HG03521 (cell line): ENCODE data around the gene ABCB8.
"Not testable (repeated sequence)": the region's sequence is repeated elsewhere in the genome, so short reads cannot be mapped to it uniquely, and the experiment has no call there.

ENCODE experiments used
- ATAC-seq: cut with Tn5 transposase; IDR thresholded peaks from one replicate; pipeline ENCODE4 v1.9.1; 2021; ENCODE audit warnings: mild to moderate bottlenecking, moderate library complexity; ENCODE audit not compliant: unreplicated experiment

The ABCB8 gene

DNA sequence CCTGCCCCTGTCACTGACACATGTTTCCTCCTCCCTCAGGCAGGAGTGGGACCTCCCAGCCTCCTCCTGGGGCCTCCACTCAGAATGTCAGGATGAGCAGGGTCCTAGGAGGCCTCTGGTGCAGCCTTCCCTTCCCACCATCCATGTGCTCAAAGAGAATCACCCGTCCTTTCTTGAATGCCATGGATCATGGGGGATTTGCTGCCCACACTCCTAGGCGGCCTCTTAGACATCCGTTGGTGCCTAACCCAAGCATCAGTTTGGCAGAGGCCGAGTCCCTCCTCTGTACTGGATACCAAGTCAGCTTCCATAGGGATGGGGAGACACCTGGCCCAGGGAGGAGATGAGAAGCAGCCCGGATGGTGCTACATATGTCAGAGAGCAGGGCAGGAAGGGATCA, 30.4 kb upstream of the ABCB8 start:
- ATAC-seq = no peak

DNA sequence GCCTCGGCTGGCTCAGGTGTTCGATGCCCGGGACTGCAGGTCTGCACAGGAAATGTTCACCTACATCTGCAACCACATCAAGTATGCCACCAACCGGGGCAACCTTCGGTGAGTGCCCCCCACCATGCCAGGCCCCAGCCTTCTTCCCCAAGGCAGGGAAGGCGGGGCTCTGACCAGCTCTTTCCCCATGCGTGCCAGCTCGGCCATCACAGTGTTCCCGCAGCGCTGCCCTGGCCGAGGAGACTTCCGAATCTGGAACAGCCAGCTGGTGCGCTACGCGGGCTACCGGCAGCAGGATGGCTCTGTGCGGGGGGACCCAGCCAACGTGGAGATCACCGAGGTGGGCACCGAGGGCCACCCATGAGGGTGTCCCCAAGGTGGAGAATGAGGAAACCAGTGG, 29.9 kb upstream of the ABCB8 start:
- ATAC-seq = no peak

DNA sequence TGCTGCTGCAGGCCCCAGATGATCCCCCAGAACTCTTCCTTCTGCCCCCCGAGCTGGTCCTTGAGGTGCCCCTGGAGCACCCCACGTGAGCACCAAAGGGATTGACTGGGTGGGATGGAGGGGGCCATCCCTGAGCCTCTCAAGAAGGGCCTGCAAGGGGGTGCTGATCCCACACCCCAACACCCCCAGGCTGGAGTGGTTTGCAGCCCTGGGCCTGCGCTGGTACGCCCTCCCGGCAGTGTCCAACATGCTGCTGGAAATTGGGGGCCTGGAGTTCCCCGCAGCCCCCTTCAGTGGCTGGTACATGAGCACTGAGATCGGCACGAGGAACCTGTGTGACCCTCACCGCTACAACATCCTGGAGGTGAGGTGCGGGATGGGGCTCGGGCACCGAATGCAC, 29.2 kb upstream of the ABCB8 start:
- ATAC-seq = no peak

DNA sequence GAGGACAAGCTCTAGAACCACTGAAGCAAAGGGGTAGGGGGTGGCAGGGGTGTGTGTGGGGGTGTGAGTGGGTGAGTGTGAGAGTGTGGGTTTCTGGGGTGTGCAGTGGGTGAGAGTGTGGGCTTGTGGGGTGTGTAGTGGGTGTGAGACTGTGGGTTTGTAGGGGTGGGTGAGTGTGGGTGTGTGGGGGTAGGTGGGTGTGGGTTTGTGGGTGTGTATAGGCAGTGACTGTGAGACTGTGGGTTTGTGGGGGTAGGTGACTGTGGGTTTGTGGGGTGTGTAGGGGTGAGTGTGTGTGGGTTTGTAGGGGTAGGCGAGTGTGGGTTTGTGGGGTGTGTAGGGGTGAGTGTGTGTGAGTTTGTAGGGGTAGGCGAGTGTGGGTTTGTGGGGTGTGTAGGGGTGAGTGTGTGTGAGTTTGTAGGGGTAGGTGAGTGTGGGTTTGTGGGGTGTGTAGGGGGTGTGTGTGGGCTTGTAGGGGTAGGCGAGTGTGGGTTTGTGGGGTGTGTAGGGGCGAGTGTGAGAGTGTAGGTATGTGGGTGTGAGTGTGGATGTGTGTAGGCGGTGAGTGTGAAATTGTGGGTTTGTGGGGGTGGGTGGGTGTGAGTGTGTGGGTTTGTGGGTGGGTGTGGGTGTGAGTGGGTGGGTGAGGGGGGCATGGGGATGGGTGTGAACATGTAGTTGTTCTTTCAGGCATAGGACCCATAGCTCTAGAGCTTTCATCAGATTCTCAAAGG, 28.6 kb upstream of the ABCB8 start:
- no peak for ATAC-seq

DNA sequence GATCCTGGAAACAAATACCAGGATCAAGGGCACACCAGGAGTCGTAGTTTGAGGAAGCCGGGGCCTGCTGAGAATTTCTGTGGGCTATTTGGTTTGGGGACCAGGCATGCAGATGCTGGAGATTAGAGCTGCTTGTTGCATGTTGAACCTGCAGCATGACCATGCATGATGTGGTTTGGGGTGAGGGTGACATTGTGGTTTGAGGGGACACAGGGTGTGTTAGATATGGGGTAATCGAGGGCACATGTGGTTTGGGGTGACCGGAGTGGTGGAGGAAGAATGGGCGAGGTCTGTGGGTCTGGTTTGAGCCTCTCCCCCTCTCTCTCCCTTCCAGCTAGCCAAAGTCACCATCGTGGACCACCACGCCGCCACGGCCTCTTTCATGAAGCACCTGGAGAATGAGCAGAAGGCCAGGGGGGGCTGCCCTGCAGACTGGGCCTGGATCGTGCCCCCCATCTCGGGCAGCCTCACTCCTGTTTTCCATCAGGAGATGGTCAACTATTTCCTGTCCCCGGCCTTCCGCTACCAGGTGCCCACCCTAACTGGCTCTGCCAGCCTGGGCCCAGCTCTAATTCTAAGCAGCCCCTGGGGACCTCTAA, 27.3 kb upstream of the ABCB8 start:
- no peak for ATAC-seq

DNA sequence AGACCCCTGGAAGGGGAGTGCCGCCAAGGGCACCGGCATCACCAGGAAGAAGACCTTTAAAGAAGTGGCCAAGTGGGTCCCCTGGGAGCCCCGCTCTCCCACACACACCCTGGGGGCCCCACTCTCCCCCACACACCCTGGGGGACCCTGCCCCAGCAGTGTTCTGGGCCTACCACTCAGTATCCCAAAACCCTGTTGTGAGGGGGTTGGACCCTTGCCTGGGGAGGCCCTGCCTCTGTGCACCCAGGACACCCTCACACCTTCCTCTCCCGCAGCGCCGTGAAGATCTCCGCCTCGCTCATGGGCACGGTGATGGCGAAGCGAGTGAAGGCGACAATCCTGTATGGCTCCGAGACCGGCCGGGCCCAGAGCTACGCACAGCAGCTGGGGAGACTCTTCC, 26.7 kb upstream of the ABCB8 start:
- ATAC-seq = no peak

DNA sequence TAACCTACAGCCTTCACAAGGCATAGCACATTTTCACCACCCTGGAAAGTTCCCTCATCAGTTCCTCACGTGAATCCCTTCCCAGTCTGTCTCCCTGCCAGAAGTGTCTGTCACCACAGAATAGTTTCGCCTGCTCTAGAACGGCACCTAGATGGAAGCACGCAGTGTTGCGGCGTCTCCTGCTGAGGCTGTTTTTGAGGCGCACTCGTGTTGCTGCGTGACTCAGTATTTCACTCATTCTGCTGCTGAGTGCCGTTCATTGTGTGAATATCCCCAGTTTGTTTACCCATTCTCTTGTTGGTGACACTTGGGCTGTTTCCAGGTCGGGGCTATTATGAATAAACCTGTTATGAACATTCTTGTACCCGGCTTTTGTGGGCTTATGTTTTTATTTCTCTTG, 24.7 kb upstream of the ABCB8 start:
- no peak for ATAC-seq

DNA sequence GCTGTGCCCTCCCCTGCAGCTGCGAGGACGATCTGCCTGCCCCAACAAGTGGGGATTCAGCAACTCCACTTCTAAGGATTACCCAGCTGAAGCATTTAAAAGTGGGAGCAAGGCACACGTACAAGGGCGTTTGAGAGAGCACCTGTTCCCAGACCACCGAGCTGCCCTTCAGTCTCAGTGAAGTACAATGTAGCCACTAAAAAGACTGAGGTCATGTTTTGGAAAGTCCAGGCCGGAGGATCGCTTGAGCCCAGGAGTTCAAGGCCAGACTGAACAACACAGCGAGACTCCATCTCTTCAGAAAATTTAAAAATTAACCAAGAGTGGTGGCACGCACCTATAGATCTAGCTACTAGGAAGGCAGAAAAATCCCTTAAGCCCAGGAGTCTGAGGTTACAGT, 22.7 kb upstream of the ABCB8 start:
- ATAC-seq = no peak

DNA sequence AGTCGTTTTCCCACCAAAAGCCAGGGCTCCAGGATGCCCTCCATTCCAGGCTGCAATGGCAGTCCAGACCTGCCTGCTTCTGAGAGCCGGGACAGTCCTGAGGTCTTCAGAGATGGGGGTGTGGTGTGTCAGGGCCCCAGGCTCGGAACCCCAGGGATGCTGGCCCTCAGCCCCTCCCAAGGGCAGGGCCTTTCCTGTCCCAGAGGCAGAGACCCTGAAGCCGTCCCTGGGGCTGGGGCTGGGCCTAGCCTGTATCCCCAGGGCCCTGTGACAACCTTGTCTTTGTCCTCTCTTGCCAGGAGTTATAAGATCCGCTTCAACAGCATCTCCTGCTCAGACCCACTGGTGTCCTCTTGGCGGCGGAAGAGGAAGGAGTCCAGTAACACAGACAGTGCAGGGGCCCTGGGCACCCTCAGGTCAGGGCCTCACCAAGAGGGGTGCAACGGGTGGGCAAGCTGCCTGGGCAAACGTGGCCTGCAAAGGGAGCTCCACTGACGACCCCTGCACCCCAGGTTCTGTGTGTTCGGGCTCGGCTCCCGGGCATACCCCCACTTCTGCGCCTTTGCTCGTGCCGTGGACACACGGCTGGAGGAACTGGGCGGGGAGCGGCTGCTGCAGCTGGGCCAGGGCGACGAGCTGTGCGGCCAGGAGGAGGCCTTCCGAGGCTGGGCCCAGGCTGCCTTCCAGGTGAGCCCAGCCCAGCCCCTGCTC, 21.5 kb upstream of the ABCB8 start:
- no peak for ATAC-seq

DNA sequence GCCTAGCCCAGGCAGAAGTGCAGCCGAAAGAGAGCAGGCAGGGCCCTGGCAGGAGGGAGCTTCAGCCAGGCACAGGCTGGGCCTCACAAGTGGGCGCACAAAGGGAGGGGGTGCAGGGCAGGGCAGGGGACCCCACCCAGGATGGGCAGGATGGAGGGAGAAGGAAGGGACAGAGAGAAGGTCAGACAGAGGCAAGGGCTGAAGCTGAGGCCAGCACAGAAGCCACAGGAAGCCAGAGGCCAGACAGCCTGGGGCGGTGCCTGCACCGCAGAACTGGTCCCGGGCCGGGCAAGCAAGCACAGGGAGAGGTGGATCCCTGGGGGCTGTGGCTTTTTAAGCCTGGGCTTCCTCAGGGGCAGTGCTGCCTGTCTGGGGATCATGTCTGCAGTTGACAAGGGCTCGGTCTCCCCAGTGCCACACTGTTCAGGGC, 20.8 kb upstream of the ABCB8 start:
- no peak for ATAC-seq

DNA sequence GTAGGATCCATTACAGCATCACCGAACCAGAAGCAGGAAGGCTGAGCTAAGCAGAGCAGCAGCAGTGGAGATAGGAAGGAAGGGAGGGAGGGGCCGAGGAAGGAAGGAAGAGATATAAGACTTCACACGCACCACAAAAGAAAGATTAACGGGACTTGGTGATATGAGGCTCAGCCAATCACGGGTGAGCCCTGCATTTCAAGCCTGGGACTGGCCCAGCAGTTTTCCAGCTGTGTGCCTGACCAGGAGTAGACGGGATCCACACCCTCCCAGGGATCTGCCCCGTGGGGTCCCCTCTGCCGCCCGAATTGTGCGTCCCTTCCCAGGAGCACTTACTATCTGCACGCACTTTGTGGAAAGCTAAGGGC, 20.1 kb upstream of the ABCB8 start:
- no peak for ATAC-seq

DNA sequence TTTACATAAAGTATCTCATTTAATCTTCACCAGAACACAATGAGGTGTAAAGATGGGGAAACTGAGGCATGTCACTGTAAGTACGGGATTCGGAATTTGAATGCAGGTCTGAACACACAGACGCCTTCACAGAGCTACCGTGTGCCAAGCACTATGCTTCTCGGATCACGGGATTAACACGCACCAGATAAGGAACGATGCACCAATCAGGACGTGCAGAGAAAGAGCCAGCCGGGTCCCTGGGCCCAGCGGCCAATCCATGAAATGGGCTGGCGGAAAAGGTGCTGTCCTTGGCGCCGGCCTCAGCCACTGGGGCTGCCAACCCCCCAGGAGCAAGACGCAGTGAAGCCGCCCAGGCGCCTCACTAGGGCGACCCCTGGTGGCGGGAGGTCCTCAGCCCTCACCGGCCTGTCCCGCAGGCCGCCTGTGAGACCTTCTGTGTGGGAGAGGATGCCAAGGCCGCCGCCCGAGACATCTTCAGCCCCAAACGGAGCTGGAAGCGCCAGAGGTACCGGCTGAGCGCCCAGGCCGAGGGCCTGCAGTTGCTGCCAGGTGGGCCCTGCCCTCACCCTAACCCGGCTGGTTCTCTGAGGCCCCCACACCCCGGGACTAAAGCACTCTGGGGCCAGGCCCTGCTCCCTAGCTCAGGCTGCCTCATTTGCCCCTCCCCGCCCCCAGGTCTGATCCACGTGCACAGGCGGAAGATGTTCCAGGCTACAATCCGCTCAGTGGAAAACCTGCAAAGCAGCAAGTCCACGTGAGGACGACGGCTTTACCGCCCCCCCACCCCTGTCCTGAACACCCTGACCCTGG, 19.5 kb upstream of the ABCB8 start:
- ATAC-seq = peak; percentile 89

DNA sequence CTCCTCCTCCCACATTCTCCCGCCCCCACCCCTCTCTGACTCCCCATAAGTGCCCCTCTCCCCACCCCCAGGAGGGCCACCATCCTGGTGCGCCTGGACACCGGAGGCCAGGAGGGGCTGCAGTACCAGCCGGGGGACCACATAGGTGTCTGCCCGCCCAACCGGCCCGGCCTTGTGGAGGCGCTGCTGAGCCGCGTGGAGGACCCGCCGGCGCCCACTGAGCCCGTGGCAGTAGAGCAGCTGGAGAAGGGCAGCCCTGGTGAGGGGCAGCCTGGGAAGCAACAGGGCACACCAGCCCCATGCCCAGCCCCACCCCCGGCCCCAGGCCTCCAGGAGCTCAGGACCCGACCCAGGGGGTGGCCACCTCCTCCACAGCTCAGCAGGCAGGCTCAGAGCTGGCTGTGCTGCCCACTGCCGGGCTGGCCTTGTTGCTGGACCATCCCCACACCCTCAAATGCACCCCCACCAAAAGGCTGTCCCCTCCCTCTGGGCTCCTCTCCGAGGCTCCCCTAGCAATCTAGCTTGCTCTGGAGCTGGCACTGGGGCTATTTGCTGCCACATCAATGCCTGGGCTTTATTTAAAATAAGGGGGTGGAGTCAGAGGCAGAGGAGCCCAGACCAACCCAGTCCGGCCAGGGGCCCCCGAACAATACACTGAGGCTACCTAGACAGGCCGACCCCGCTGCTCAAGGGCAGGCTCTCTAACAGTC, 18.8 kb upstream of the ABCB8 start:
- ATAC-seq = no peak

DNA sequence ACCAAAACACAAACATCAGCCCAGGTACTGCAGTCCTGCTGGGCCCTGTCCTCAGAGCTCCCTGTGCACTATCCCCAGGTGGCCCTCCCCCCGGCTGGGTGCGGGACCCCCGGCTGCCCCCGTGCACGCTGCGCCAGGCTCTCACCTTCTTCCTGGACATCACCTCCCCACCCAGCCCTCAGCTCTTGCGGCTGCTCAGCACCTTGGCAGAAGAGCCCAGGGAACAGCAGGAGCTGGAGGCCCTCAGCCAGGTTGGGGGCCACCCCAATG, 18.3 kb upstream of the ABCB8 start:
- ATAC-seq = no peak

DNA sequence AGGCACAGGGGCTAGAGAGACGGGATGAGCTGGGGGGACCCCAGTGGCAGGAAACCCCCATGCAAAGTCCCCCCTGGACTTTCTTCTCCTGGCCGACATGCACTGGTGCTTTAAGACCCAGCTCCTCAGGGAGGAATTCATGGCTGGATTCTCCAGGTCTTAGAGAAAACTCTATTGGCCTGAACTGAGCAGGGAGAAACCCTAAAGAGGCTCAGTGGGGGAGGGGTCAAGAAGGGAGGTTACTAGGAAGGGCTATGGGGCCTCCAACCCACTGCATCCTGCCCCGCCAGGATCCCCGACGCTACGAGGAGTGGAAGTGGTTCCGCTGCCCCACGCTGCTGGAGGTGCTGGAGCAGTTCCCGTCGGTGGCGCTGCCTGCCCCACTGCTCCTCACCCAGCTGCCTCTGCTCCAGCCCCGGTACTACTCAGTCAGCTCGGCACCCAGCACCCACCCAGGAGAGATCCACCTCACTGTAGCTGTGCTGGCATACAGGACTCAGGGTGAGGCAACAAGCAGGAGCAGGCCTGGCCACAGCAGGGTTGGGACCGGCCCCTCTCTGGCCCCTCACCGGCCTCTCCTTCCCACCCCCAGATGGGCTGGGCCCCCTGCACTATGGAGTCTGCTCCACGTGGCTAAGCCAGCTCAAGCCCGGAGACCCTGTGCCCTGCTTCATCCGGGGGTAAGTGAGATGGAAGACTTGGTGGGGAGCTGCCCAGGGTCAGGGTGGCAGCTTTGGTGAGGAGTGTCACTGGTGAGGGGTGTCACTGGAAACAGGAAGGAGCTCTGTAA, 17.7 kb upstream of the ABCB8 start:
- ATAC-seq = no peak

DNA sequence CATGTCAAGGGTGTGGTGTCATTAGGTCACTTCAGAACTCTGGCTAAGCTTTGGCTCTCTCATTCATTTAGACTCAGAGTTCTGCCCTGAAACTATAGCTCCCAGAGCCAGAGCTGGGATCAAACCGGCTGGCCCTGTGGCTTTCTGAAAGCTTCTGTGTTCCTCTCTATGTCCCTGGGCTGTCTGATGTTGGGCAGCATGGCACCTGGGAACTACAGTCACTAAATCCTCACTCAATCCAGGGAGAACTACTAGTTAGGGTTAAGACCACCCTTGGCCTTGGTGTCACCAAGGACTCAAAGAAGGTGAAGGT, 17.2 kb upstream of the ABCB8 start:
- no peak for ATAC-seq

DNA sequence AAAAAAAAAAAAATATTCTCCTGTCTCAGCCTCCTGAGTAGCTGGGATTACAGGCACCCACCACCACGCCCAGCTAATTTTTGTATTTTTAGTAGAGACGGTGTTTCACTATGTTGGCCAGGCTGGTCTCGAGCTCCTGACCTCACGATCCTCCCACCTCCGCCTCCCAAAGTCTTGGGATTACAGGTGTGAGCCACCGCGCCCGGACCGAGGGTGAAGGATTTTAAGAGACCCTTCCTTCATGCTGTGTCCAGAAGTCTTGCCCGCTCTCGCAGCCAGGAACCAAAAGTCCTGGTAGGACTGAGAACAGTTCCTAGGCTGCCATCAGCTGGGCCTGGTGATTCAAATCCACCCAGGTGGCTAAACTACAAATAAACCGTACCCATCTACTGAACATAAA, 16.6 kb upstream of the ABCB8 start:
- ATAC-seq = not testable (repeated sequence)

DNA sequence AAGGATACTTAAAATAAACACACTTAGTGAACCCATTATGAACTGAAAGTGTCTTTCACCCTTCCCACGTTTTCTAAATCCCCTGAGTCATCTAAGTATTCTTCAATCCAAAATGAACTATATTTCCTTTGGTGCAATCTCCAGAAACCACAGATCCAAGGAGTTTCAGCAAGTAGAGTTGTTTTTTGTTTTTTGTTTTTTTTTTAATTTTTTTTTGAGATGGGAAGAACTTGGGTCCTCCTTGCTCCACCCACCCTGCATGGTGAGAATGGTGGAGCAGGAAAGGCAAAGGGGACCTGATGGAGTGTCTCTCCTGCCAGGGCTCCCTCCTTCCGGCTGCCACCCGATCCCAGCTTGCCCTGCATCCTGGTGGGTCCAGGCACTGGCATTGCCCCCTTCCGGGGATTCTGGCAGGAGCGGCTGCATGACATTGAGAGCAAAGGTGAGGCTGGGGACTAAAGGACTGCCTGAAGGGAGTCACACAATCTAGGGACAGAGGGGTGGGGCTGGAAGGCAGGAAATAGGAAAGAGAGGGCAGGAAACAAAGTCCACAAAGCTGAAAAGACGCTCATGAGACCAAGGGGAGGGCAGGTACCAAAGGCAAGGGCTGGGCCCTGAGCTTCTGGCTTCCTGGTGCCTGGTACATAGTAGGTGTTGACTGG, 16.1 kb upstream of the ABCB8 start:
- no peak for ATAC-seq

DNA sequence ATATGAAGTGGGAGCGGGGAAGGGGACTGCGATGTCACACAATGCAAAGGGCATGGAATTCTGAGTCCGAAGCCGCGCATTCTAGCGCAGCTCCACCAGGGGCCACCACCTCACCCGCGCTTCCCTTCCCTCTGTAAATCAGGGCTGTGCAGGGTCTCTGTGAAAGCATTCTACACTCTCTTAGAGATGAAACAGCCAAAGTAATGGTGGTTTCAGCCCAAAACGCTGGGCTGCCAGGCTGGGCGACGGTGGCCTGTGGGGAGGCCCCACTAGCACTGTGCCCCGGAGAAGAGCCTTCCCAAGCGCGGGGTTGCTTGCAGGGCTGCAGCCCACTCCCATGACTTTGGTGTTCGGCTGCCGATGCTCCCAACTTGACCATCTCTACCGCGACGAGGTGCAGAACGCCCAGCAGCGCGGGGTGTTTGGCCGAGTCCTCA, 15.3 kb upstream of the ABCB8 start:
- ATAC-seq = no peak

DNA sequence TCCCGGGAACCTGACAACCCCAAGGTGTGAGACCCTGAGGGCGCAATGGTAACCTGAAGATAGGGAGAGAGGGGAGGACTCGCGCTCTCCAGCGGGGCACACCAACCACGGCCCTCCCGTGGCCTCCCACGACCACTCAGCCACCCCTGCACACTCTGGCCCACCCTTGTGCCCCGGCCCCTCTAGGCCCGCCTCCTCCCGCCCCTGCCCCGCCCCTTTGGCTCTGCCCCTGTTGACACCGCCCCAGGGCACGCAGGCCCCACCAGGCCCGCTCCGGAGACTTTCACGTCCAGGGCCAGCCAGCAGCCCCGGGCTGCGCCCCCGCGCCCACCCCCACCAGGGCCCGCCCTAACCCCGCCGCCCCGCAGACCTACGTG, 14.9 kb upstream of the ABCB8 start:
- no peak for ATAC-seq
